Mucosa of descending colon (tissue), 3 donors: ENCODE data around the gene FHAD1. TPM values are rescaled to one million over a fixed set of nuclear protein-coding genes. Genes with fewer than 3 reads are reported as not detected.

Experiments used
- ATAC-seq: fragments of 200-7000 bp; cut with Tn5 transposase; one replicate; pipeline ENCODE4 v1.9.1; 2020; ENCODE audit warnings: mild to moderate bottlenecking, moderate library complexity
- DNase-seq, 3 donors: peaks; one replicate each; pipeline ENCODE4 v3.0.0-alpha.2; 2020
- H3K36me3 ChIP-seq: fragments of 200-600 bp; one replicate; pipeline ENCODE4 v1.8.0; 2021; ENCODE audit warnings: low read depth, mild to moderate bottlenecking
- H3K4me1 ChIP-seq: fragments of 200-600 bp; one replicate; pipeline ENCODE4 v1.8.0; 2021; ENCODE audit warnings: low read depth, mild to moderate bottlenecking
- H3K4me3 ChIP-seq: fragments of 200-600 bp; one replicate; pipeline ENCODE4 v1.8.0; 2021; ENCODE audit warnings: mild to moderate bottlenecking
- H3K9me3 ChIP-seq: fragments of 200-600 bp; one replicate; pipeline ENCODE4 v1.8.0; 2021; ENCODE audit warnings: mild to moderate bottlenecking
- CTCF ChIP-seq: fragments of 200-600 bp; IDR thresholded peaks from one replicate; pipeline ENCODE4 v1.8.0; 2022; ENCODE audit warnings: antibody characterized with exemption, mild to moderate bottlenecking
- intact Hi-C, 2 donors: fragments of 100-400 bp; cut with DNase I in 1 of 2; cut with micrococcal nuclease in 1 of 2; formaldehyde crosslinking; loops; one replicate each; pipeline versions ENCODE4 v1.11.0 to v1.11.1; 2022; cut with DNase I, micrococcal nuclease
- total RNA-seq, 3 donors: library from RNA; stranded (reverse); fragmentation: NEBNext Ultra II Directional in 2 of 3; extraction: Animal tissue kit (Norgen Biotek cat#: 25700) in 2 of 3; gene quantifications; one replicate each; pipeline versions ENCODE4 v1.2.1 to v1.2.4, GENCODE V29; 2021 to 2023
- donor health status: DM: no; HTN: no; CAD: no; lungs with moderate emphysema.
- donor health status: DM: no; HTN: no; CAD: no.
- donor health status: DM: no; HTN: yes; CAD: no.

Gene FHAD1
- total RNA-seq, 3 donors from 2014 or later: 0.89 to 1.9 (median 0.99) TPM

- no peak for TF ChIP-seq CTCF
- DNase-seq (peak in 2 of 3 donors; percentile 47 to 53), ATAC-seq (no peak)
- H3K4me3 ChIP-seq: no peak overlapping the region
- H3K36me3 ChIP-seq: no peaks in the 10 kb centered on the region
- peaks cover 57% of the 10 kb centered on the region for H3K4me1 ChIP-seq
- H3K9me3 ChIP-seq: no peaks in the 10 kb centered on the region
- intact Hi-C loops: no loop called here
Measured at GRCh38 chr1:15418806-15419515, 171.9 kb downstream of the FHAD1 start.

DNA sequence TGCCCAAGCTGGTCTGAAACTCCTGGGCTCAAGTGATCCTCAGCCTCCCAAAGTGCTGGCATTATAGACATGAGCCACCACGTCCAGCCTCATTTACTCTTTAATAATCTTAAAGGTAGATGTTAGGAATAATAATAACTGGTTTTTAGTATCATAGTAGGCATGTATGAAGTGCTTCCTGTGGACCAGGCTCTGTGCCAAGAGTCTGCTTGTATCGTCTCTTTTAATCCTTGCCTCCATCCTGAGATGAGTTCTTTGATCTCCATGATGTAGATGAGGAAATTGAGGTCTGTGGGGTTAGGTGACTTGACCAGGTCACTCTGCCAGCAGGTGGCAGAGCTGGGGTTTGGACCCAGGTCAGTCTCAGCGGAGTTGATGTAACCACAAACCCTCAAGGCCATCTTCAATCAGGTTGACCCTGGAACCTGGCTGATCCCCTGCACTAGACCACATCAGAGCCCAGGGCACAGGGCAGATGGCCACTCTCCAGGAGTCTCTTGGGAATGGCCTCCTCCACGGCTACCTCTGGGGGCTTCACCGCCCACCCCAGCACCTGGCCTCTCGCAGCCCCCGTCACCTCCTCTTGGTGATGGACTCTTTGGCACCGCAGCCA lies 173.9 kb downstream of the FHAD1 start:
- DNase-seq (peak in 2 of 3 donors; percentile 51), ATAC-seq (no peak)
- TF ChIP-seq CTCF: no peak
- Histone ChIP-seq H3K9me3 (no peaks in the 10 kb centered on the region), H3K36me3 (no peaks in the 10 kb centered on the region), H3K4me1 (peaks cover 64% of the 10 kb centered on the region), H3K4me3 (no peak overlapping the region)
- intact Hi-C loops: no loop called here

- no peaks in the 10 kb centered on the region for H3K36me3 ChIP-seq
- H3K4me1 ChIP-seq: peaks cover 64% of the 10 kb centered on the region
- ATAC-seq (no peak), DNase-seq (peak in 1 of 3 donors; percentile 55)
- H3K9me3 ChIP-seq: no peaks in the 10 kb centered on the region
- no peak overlapping the region for H3K4me3 ChIP-seq
- intact Hi-C loops: no loop called here
- TF ChIP-seq CTCF: no peak
Measured at GRCh38 chr1:15422871-15423270, 175.8 kb downstream of the FHAD1 start.

GRCh38 chr1:15423355-15424077 lies 176.5 kb downstream of the FHAD1 start:
- DNase-seq (peak in 2 of 3 donors; percentile 33 to 57), ATAC-seq (peak; percentile 14)
- TF ChIP-seq CTCF: no peak
- Histone ChIP-seq H3K4me3 (no peak overlapping the region), H3K36me3 (no peaks in the 10 kb centered on the region), H3K4me1 (peaks cover 63% of the 10 kb centered on the region), H3K9me3 (no peaks in the 10 kb centered on the region)
- intact Hi-C loops: no loop called here

DNA sequence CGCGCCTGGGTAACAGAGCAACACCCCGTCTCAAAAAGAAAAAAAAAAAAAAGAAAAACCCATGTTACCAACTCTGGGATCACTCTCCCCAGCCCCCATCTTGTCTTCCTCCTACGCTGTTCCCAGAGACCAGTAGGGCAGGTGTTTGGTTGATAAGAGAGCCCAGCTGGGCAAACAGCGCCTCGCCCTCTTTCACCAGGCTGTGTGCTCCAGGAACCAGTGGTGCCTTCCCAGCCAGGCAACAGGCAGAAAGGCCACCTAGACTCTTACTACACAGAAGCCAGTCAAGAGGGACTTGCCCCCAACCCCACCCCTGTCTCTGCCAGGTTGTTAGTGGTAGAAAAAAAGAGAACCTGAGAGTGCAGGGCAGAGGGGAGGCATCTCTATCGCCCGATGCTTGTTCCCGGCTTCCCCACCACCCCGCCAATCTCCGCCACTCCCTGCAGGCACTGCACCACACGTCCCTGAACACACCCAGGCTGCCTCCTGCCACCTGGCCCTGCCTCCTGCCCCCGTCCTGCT lies 177.2 kb downstream of the FHAD1 start:
- DNase-seq (peak; percentile 88 to 92 (median 90)), ATAC-seq (peak; percentile 80)
- H3K36me3 ChIP-seq: no peaks in the 10 kb centered on the region
- H3K4me3 ChIP-seq: no peak overlapping the region
- intact Hi-C loops: no loop called here
- H3K4me1 ChIP-seq: peaks cover 63% of the 10 kb centered on the region
- TF ChIP-seq CTCF: no peak
- no peaks in the 10 kb centered on the region for H3K9me3 ChIP-seq
